Keratinocyte (primary cell): ENCODE data around the gene TRPM6. TPM values are rescaled to one million over a fixed set of nuclear protein-coding genes. Genes with fewer than 3 reads are reported as not detected.

Experiments used
- DNase-seq: peaks from one replicate; pipeline ENCODE4 v3.0.0-alpha.2; 2011; ENCODE audit warnings: low read depth, missing footprints, low spot score
- FAIRE-seq: peaks from 2 replicates; lab custom pipeline; 2011; peaks lifted over from hg19 to GRCh38; lab: Jason Lieb, UNC
- H2AFZ ChIP-seq: 2 replicates; pipeline ENCODE4 v1.6.0; 2012; ENCODE audit warnings: low read length, control low read depth, inconsistent platforms; ENCODE audit not compliant: control insufficient read depth
- H3K27ac ChIP-seq: 2 replicates; pipeline ENCODE4 v1.5.1; 2011; ENCODE audit warnings: low read length; ENCODE audit not compliant: control insufficient read depth, insufficient read depth
- H3K27me3 ChIP-seq: 3 replicates; pipeline ENCODE4 v1.6.0; 2011; ENCODE audit warnings: low read length; ENCODE audit not compliant: control insufficient read depth, insufficient read depth; ENCODE audit errors: extremely low read depth
- H3K36me3 ChIP-seq, 2 experiments: 2 replicates in 1 of 2; 3 replicates in 1 of 2; pipeline ENCODE4 v1.5.1; 2011; ENCODE audit warnings: low read length in 2 of 2, mild to moderate bottlenecking in 1 of 2; ENCODE audit not compliant: control insufficient read depth in 2 of 2, insufficient read depth in 2 of 2; ENCODE audit errors: extremely low read depth in 1 of 2
- H3K4me1 ChIP-seq: 3 replicates; pipeline ENCODE4 v1.5.1; 2011; ENCODE audit warnings: low read length; ENCODE audit not compliant: control insufficient read depth, insufficient read depth; ENCODE audit errors: extremely low read depth
- H3K4me2 ChIP-seq: 3 replicates; pipeline ENCODE4 v1.6.0; 2011; ENCODE audit warnings: low read depth, low read length; ENCODE audit not compliant: control insufficient read depth, insufficient read depth; ENCODE audit errors: extremely low read depth
- H3K4me3 ChIP-seq, 3 experiments: fragments of 200-600 bp in 1 of 3; sonication (generic) in 1 of 3; 2 replicates in 2 of 3; 3 replicates in 1 of 3; pipeline ENCODE4 v1.5.1; 2011 to 2016; ENCODE audit warnings: low read length in 3 of 3, mild to moderate bottlenecking in 3 of 3, control low read depth in 2 of 3, inconsistent platforms in 1 of 3, low read depth in 1 of 3, mixed read lengths in 1 of 3, mixed run types in 1 of 3, moderate library complexity in 1 of 3; ENCODE audit not compliant: control insufficient read depth in 2 of 3, insufficient read depth in 2 of 3; ENCODE audit errors: extremely low read depth in 1 of 3
- H3K79me2 ChIP-seq: 2 replicates; pipeline ENCODE4 v1.6.0; 2012; ENCODE audit warnings: low read length; ENCODE audit not compliant: control insufficient read depth, insufficient read depth
- H3K9ac ChIP-seq: 3 replicates; pipeline ENCODE4 v1.6.0; 2011; ENCODE audit warnings: low read length; ENCODE audit not compliant: control insufficient read depth, insufficient read depth; ENCODE audit errors: extremely low read depth
- H3K9me1 ChIP-seq: 3 replicates; pipeline ENCODE4 v1.6.0; 2011; ENCODE audit warnings: low read length; ENCODE audit not compliant: control insufficient read depth, insufficient read depth; ENCODE audit errors: extremely low read depth
- H3K9me3 ChIP-seq: 2 replicates; pipeline ENCODE4 v1.5.1; 2012; ENCODE audit warnings: low read depth, low read length; ENCODE audit not compliant: control insufficient read depth
- H4K20me1 ChIP-seq: 3 replicates; pipeline ENCODE4 v1.6.0; 2011; ENCODE audit warnings: low read length; ENCODE audit not compliant: control insufficient read depth, insufficient read depth; ENCODE audit errors: extremely low read depth
- CTCF ChIP-seq, 3 experiments: IDR thresholded peaks in 1 of 3; conservative IDR thresholded peaks in 1 of 3; optimal IDR thresholded peaks in 1 of 3; 2 replicates in 2 of 3; 3 replicates in 1 of 3; pipeline versions ENCODE3 to v1.5.1; 2011; ENCODE audit warnings: low read length in 3 of 3, mild to moderate bottlenecking in 3 of 3, moderate library complexity in 2 of 3, control low read depth in 1 of 3, inconsistent platforms in 1 of 3; ENCODE audit not compliant: insufficient read depth in 2 of 3; ENCODE audit errors: extremely low read depth in 1 of 3
- EZH2 ChIP-seq: IDR thresholded peaks from one replicate; pipeline ENCODE4 v1.6.1; 2012; ENCODE audit warnings: inconsistent platforms, mild to moderate bottlenecking, low read length, moderate library complexity
- dilution Hi-C: fragments of 300-500 bp; cut with MboI; formaldehyde crosslinking; loops from one replicate; pipeline ENCODE4 v1.7.0; 2020; ENCODE audit warnings: low sequenced_read_pairs; ENCODE audit not compliant: extremely low pct_ligation_motif_present
- polyA plus RNA-seq, 5 experiments: library from polyadenylated mRNA; depleted of rRNA in 3 of 5; stranded (reverse) in 3 of 5; stranded (forward) in 1 of 5; unstranded in 1 of 5; fragments of >200 nt; gene quantifications; 1 replicate in 1 of 5; 2 replicates in 3 of 5; 3 replicates in 1 of 5; pipeline versions ENCODE4 v1.2.1 to v1.2.3, GENCODE V29; 2011 to 2012; ENCODE audit warnings: missing spikeins in 2 of 5, low read depth in 1 of 5, low replicate concordance in 1 of 5

Gene TRPM6
- polyA plus RNA-seq, 1 donor (not counting 4 experiments of a cell fraction or from before 2014, with no cell fraction given), result 0.18 TPM

- FAIRE-seq, result no peak
- Histone ChIP-seq H3K27me3 (no peaks in the 10 kb centered on the region), H3K4me1 (peaks cover 5% of the 10 kb centered on the region), H3K36me3 (no peaks in the 10 kb centered on the region), H4K20me1 (no peaks in the 10 kb centered on the region), H3K9me1 (no peaks in the 10 kb centered on the region), H3K79me2 (no peaks in the 10 kb centered on the region), H3K9ac (no peak overlapping the region), H3K27ac (no peak overlapping the region), H3K4me2 (no peak overlapping the region), H2AFZ (peak overlapping the region; percentile 58), H3K4me3 (no peak overlapping the region), H3K9me3 (no peaks in the 10 kb centered on the region)
- no peak for DNase-seq
- TF ChIP-seq CTCF (optimal IDR thresholded peaks at IDR 0.05 in 1 of 3, IDR thresholded peaks at IDR 0.05 in 1 of 3, conservative IDR thresholded peaks at IDR 0.05 in 1 of 3; ENCODE audit: extremely low read depth in 1 of 3, insufficient read depth in 2 of 3, low read length in 3 of 3), result no peak
- dilution Hi-C loops, result no loop called here
Measured at GRCh38 chr9:74795081-74795480, 92.6 kb downstream of the TRPM6 start.

- H3K4me1 ChIP-seq, result peaks cover 4% of the 10 kb centered on the region
- no peaks in the 10 kb centered on the region for H3K79me2 ChIP-seq
- TF ChIP-seq CTCF (optimal IDR thresholded peaks at IDR 0.05 in 1 of 3, IDR thresholded peaks at IDR 0.05 in 1 of 3, conservative IDR thresholded peaks at IDR 0.05 in 1 of 3; ENCODE audit: extremely low read depth in 1 of 3, insufficient read depth in 2 of 3, low read length in 3 of 3) (no peak), EZH2 (no peak)
- FAIRE-seq, result no peak
- no peak overlapping the region for H3K4me3 ChIP-seq
- no peak overlapping the region for H2AFZ ChIP-seq
- no peaks in the 10 kb centered on the region for H4K20me1 ChIP-seq
- H3K27me3 ChIP-seq, result no peaks in the 10 kb centered on the region
- dilution Hi-C loops, result no loop called here
- no peaks in the 10 kb centered on the region for H3K9me1 ChIP-seq
- H3K9ac ChIP-seq, result no peak overlapping the region
- no peak overlapping the region for H3K27ac ChIP-seq
- no peaks in the 10 kb centered on the region for H3K9me3 ChIP-seq
- DNase-seq, result no peak
- no peak overlapping the region for H3K4me2 ChIP-seq
- no peaks in the 10 kb centered on the region for H3K36me3 ChIP-seq
Measured at GRCh38 chr9:74784506-74784905, 103.2 kb downstream of the TRPM6 start.
